ENCODE measurements around the gene ERCC4.
A peak's percentile ranks its signal among the peaks of the same experiment; 100 is the strongest.

Gene ERCC4

DNA sequence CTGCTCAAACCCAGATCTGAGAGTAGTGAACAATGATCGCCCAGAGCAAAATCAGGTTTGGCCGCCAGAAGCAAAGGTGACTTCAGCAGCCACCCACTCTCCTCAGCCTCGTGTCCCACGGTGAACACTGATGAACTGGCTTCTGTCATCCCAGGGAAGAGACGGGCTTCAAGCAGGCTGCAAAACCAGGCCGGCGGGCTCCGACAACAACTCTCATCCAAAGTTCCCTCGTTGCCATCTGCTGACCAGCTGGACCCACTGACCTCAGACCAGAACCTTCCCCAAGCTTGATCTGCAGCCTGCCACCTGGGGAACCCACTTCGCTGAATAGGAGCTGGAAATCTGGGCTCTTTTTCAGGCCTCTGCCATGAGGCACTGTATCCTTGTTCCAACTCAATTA, 81.6 kb downstream of the ERCC4 start:
- H3K9me3 Mint-ChIP-seq: no peaks in the 10 kb centered on the region
- TF ChIP-seq, protein P1, sequence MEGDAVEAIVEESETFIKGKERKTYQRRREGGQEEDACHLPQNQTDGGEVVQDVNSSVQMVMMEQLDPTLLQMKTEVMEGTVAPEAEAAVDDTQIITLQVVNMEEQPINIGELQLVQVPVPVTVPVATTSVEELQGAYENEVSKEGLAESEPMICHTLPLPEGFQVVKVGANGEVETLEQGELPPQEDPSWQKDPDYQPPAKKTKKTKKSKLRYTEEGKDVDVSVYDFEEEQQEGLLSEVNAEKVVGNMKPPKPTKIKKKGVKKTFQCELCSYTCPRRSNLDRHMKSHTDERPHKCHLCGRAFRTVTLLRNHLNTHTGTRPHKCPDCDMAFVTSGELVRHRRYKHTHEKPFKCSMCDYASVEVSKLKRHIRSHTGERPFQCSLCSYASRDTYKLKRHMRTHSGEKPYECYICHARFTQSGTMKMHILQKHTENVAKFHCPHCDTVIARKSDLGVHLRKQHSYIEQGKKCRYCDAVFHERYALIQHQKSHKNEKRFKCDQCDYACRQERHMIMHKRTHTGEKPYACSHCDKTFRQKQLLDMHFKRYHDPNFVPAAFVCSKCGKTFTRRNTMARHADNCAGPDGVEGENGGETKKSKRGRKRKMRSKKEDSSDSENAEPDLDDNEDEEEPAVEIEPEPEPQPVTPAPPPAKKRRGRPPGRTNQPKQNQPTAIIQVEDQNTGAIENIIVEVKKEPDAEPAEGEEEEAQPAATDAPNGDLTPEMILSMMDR (IDR thresholded peaks at IDR 0.05; ENCODE audit: unreplicated experiment in 3 of 3): no peak
- H3K4me3 Mint-ChIP-seq: no peak overlapping the region
- peaks cover 4% of the 10 kb centered on the region for H3K27me3 Mint-ChIP-seq (ENCODE audit: low read depth)
- no peaks in the 10 kb centered on the region for H3K36me3 Mint-ChIP-seq (ENCODE audit: low read depth)
- H3K27ac Mint-ChIP-seq: peak overlapping the region in 2 of 3 experiments; percentile 24 to 99
- peaks cover 47% of the 10 kb centered on the region for H3K4me1 Mint-ChIP-seq

Measured in nephron (organoid).